ENCODE results near the gene GSE1. TPM values are rescaled to one million over a fixed set of nuclear protein-coding genes. Genes with fewer than 3 reads are reported as not detected.

Gene GSE1
- total RNA-seq, 2 donors from 2014 or later: 18.5 to 27.9 TPM

DNA sequence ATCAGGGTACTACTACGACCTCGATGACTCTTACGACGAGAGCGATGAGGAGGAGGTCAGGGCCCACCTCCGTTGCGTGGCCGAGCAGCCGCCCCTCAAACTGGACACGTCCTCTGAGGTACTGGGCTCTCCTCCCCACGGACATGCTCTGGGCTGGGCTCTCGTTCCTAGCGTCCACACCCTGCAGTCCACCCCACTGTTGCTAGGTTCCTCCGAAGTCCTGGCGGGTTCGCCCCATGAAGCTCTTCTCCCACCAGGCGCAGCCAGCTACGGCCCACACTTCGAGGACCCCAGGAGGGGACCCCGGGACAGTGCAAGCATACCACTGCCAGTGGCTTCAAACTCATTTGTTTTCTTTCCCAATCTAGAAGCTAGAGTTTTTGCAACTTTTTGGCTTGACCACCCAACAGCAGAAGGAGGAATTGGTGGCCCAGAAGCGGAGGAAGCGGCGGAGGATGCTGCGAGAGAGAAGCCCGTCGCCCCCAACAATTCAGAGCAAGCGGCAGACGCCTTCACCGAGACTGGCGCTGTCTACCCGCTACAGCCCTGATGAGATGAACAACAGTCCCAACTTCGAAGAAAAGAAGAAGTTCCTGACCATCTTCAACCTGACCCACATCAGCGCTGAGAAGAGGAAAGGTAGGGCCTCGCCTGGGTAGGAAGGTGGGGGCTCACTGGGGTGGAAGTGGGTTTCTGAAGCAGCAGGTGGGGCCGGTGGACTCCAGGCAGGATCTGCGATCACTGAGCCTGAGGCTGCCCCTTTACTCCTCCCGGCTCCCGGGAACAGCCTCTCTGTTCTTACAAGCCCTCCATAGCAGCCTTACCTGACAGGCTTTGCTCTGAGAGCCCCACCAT lies 50.1 kb downstream of the GSE1 start:
- no peaks in the 10 kb centered on the region for H3K9me3 Mint-ChIP-seq
- peaks cover 9% of the 10 kb centered on the region in 2 donors for H3K36me3 Mint-ChIP-seq
- ATAC-seq: no peak
- H3K27ac Mint-ChIP-seq: peak overlapping the region in 1 of 2 donors; percentile 68
- DNase-seq (ENCODE audit: low spot score in 2 of 2): no peak

GRCh38 chr16:85663891-85664321 lies 50.8 kb downstream of the GSE1 start:
- no peak overlapping the region for H3K27ac Mint-ChIP-seq
- peaks cover 9% of the 10 kb centered on the region in 2 donors for H3K36me3 Mint-ChIP-seq
- DNase-seq (ENCODE audit: low spot score in 2 of 2) (no peak), ATAC-seq (no peak)
- H3K9me3 Mint-ChIP-seq: no peaks in the 10 kb centered on the region

DNA sequence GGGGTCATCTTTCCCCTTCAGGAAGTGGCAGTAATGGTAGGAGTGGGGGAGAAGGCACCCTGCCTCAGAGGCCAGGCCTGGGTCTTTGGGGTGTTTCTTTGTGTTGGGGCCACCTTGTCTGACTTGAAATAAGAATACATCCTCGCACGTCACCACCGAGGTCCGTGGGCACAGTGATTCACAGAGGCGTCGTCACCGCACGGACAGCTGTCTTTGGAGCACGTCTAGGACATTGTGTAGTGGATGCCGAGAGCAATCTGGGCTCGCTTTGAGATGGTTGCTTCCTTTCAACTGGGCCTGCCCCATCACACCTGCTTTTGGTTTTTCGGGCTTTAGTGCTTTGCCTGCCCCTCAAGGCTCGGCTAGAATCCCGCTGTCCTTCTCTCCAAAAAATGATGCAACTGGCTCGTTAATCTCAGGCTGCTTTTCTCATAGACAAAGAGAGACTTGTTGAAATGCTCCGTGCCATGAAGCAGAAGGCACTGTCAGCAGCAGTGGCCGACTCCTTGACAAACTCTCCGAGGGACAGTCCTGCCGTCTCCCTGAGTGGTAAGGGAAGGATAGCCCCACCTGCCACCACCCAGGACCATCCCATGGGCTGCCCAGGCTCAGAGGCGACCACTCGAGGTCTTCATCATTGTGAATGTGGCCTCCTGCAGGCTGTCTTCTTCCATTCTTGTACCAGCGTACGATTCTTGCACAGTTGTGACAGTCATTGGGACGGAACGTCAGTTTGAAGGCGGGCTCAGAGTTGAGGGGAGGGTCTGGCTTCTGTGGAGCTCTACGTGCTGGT lies 51.7 kb downstream of the GSE1 start:
- no peak for DNase-seq (ENCODE audit: low spot score in 2 of 2)
- Mint-ChIP-seq H3K9me3 (no peaks in the 10 kb centered on the region), H3K27ac (peak overlapping the region in 1 of 2 donors; percentile 29), H3K36me3 (peaks cover 9% of the 10 kb centered on the region in 2 donors)
- ATAC-seq: no peak

DNA sequence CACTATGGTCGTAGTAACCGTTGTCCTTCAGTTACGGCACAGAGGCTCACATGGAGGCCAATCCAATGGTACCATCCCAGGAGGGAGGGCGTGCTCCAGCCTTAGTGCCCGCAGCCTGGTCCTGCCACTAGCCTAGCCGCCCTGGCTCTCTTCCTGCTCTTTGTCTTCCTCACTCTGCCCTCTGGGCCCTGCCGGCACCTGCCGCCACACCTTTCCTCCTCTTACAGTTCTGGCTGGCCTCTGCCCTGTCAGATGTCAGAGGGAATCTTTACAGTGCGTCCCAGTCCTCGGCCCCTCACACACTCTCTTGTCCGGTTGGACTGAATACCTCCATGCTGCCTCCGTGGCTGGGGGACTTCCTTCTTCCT lies 52.2 kb downstream of the GSE1 start:
- peak overlapping the region in 1 of 2 donors; percentile 93 for H3K27ac Mint-ChIP-seq
- H3K9me3 Mint-ChIP-seq: no peaks in the 10 kb centered on the region
- peaks cover 9 to 10% of the 10 kb centered on the region in 2 donors for H3K36me3 Mint-ChIP-seq
- DNase-seq (ENCODE audit: low spot score in 2 of 2): no peak
- no peak for ATAC-seq

DNA sequence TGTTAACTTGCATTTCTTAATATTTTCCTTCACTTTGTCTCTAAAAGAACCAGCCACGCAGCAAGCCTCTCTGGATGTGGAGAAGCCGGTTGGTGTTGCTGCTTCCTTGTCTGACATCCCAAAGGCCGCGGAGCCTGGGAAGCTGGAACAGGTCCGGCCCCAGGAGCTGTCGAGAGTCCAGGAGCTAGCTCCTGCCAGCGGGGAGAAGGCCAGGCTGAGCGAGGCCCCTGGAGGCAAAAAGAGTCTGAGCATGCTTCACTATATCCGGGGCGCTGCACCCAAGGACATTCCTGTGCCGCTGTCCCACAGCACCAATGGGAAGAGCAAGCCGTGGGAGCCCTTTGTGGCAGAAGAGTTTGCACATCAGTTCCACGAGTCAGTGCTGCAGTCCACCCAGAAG lies 52.8 kb downstream of the GSE1 start:
- Mint-ChIP-seq H3K9me3 (no peaks in the 10 kb centered on the region), H3K27ac (peak overlapping the region in 1 of 2 donors; percentile 65), H3K36me3 (peaks cover 9 to 15% of the 10 kb centered on the region in 2 donors)
- ATAC-seq (no peak), DNase-seq (ENCODE audit: low spot score in 2 of 2) (no peak)

- peaks cover 9 to 17% of the 10 kb centered on the region in 2 donors for H3K36me3 Mint-ChIP-seq
Measured at GRCh38 chr16:85667261-85667660, 54.1 kb downstream of the GSE1 start.

GRCh38 chr16:85667841-85668413 lies 54.8 kb downstream of the GSE1 start:
- H3K9me3 Mint-ChIP-seq: no peaks in the 10 kb centered on the region
- H3K36me3 Mint-ChIP-seq: peaks cover 9 to 17% of the 10 kb centered on the region in 2 donors
- DNase-seq (ENCODE audit: low spot score in 2 of 2) (no peak), ATAC-seq (no peak)
- peak overlapping the region in 1 of 2 donors; percentile 74 for H3K27ac Mint-ChIP-seq

More at GRCh38 chr16:85667261-85667660, 54.1 kb downstream of the GSE1 start:
- Mint-ChIP-seq H3K27ac (peak overlapping the region in 1 of 2 donors; percentile 29), H3K9me3 (no peaks in the 10 kb centered on the region)
- ATAC-seq (no peak), DNase-seq (ENCODE audit: low spot score in 2 of 2) (no peak)

DNA sequence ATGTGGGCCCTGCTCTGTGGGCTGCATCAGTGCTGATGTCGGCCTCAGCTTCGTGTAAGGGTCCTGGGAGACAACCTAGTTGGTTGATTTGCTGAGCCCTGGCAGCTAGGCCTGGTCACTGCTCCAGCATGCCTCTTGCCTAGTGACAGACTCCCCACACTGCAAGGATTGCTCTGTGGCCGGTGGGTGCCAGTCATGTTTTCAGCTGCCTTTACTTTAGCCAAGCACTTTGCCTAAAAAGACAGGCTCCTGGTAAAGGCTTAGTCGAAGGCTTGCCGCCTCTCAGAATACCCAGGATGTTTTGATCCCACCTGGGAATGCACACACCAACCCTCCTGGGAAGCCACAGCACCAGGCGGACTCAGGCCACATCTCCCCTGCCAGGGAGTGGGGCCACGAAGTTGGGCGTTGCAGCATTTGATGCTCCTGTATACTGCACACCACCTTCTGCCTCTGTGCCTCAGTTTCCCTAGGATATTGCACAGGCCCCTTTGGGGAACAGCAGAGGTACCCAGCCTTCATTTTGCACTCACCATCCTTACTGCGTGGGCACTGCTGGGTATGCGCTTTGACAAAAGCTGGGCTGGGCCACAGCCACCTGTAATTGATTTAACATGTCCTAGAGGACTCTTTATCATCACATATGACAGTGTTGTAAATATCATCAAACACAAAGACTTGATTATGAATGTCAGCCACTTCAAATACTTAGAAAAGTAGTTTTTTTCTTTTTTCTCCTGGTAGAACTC lies 55.7 kb downstream of the GSE1 start:
- Mint-ChIP-seq H3K36me3 (peaks cover 10 to 17% of the 10 kb centered on the region in 2 donors), H3K9me3 (no peaks in the 10 kb centered on the region), H3K27ac (no peak overlapping the region)
- peak in 1 of 2 donors; percentile 20 for ATAC-seq
- DNase-seq (ENCODE audit: low spot score in 2 of 2): no peak

DNA sequence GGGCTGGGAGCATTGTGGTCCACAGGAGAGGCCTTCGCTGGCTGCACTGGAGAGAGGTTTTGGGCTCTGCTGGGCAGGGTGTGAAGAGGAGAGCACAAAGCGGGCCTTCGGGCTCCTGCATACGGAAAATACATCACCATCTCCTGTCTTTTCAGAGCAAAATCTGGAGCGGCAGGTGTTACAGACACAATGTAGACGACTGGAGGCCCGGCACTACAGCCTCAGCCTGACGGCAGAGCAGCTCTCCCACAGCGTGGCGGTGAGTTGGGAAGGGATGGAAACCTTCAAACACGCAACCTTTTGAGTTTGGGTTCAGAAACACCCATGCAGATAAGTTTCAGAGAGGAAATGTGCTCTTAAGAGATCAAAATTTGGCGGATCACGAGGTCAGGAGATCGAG lies 57.7 kb downstream of the GSE1 start:
- H3K27ac Mint-ChIP-seq: no peak overlapping the region
- no peaks in the 10 kb centered on the region for H3K9me3 Mint-ChIP-seq
- peaks cover 11 to 14% of the 10 kb centered on the region in 2 donors for H3K36me3 Mint-ChIP-seq
- ATAC-seq: no peak
- no peak for DNase-seq (ENCODE audit: low spot score in 2 of 2)

GRCh38 chr16:85673529-85674417 lies 60.7 kb downstream of the GSE1 start:
- no peak for ATAC-seq
- H3K9me3 Mint-ChIP-seq: no peaks in the 10 kb centered on the region
- DNase-seq (ENCODE audit: low spot score in 2 of 2): no peak
- H3K27ac Mint-ChIP-seq: peak overlapping the region in 1 of 2 donors; percentile 81
- H3K36me3 Mint-ChIP-seq: peaks cover 4 to 8% of the 10 kb centered on the region in 2 donors

- peaks cover 4 to 8% of the 10 kb centered on the region in 2 donors for H3K36me3 Mint-ChIP-seq
- DNase-seq (ENCODE audit: low spot score in 2 of 2): no peak
- peak overlapping the region in 1 of 2 donors; percentile 81 for H3K27ac Mint-ChIP-seq
- H3K9me3 Mint-ChIP-seq: no peaks in the 10 kb centered on the region
- ATAC-seq: no peak
Measured at GRCh38 chr16:85674418-85674755, 61.3 kb downstream of the GSE1 start.

DNA sequence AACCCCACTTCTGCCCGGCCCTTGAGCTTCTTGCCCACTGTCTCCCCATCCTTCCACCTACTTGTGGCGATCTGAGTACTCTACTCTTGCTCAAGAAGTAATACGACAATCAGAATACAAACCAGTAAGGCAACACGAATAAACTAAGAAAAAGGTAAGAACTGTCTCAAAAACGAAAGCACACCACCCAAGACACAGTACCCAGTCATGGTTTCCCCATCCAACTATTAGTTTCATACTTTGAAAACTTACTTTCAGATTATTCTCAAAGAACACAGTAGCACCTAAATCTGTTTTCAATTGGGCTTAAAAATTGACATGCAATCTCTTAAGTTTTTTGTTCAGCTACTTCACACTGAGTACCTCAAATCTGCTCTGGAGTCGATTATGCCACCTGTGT lies 61.7 kb downstream of the GSE1 start:
- DNase-seq (ENCODE audit: low spot score in 2 of 2): no peak
- peak in 1 of 2 donors; percentile 27 for ATAC-seq
- H3K9me3 Mint-ChIP-seq: no peaks in the 10 kb centered on the region
- peak overlapping the region; percentile 39 to 81 for H3K27ac Mint-ChIP-seq
- peaks cover 4 to 8% of the 10 kb centered on the region in 2 donors for H3K36me3 Mint-ChIP-seq

DNA sequence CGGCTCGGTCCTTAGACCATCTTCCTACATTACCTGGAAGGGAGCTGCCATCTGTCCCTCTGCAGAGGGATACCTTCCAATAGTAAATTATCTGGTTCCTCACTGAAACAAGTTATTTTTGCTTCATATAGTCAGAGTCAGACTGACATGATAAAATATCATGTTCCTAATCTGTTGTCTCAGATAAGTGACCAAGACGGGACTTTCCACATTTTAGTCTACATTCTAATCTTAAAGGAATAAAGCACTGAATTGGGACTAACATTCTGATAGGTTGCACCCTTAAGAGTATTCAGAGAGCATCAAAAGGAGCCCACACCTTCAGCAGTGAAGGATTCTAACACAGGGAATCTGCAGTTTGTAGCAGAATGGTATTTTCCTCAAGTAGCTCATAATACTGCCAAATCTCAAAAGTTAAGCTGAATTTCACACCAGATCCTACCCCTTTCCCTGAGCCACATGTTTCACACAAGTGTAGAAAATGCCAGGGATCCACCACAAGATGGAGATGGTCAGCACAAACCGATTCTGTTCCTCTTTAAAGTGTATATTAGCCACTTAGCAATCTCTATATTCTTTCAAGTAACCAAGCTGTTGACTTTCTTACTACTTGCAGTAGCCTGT lies 62.2 kb downstream of the GSE1 start:
- peak overlapping the region; percentile 39 to 81 for H3K27ac Mint-ChIP-seq
- peaks cover 6 to 8% of the 10 kb centered on the region in 2 donors for H3K36me3 Mint-ChIP-seq
- DNase-seq (ENCODE audit: low spot score in 2 of 2) (no peak), ATAC-seq (no peak)
- no peaks in the 10 kb centered on the region for H3K9me3 Mint-ChIP-seq

DNA sequence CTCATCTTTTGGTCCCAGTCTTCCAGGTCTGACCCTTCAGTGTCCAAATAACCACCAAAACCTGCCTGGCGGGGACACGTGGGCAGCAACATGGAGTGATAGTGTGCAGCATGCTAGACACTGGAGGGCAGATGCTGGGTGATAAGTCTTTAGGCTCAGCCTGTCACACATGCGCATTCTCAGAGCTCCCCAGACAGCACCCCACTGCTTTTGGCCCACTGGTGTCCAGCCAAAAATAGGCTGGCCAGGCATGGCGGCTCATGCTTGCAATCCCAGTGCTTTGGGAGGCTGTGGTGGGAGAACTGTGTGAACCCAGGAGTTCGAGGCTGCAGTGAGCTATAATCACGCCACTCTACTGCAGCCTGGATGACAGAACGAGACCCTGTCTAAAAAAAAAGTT lies 63.3 kb downstream of the GSE1 start:
- Mint-ChIP-seq H3K36me3 (peaks cover 0 to 15% of the 10 kb centered on the region in 2 donors), H3K9me3 (no peaks in the 10 kb centered on the region)

DNA sequence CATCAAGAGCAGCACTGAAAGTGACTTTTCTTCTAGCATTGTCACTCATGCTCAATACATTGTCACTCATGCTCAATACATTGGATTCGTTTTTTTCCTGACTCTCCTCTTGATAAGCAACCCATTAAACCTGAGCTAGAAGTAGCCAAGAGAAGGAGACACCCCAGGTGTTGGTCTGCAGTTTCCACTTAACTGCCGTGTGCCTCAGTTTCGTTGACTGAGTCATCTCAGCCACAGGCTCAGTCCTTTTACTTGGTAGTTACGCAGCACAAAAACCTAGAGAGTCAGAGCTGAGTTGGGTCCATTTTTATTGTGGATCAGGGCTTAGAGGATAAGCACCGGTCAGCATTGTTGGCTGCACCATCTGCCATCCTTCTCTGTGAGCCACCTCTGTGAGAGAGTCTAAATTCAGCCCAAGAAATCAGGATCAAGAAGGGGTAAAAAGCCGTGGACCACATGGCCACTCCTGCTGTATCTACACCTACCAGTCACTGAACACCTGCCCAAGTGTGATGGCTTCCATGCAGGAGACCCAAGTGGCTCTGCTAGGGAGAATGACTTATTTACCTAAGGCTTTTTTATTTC lies 64.4 kb downstream of the GSE1 start:
- DNase-seq (ENCODE audit: low spot score in 2 of 2) (no peak), ATAC-seq (no peak)
- H3K9me3 Mint-ChIP-seq: no peaks in the 10 kb centered on the region
- peak overlapping the region in 1 of 2 donors; percentile 17 for H3K27ac Mint-ChIP-seq
- H3K36me3 Mint-ChIP-seq: peaks cover 0 to 15% of the 10 kb centered on the region in 2 donors

More for the DNA sequence above, 63.3 kb downstream of the GSE1 start:
- DNase-seq (ENCODE audit: low spot score in 2 of 2) (no peak), ATAC-seq (no peak)
- no peak overlapping the region for H3K27ac Mint-ChIP-seq
